Raji (cell line): Measurements from ENCODE around the gene MMP17.

Experiments used
- POLR2A ChIP-seq: IDR thresholded peaks from 2 replicates; pipeline ENCODE4 v1.6.1; 2011; ENCODE audit warnings: low read depth, low read length, control low read depth; ENCODE audit not compliant: insufficient read depth

MMP17 gene

DNA sequence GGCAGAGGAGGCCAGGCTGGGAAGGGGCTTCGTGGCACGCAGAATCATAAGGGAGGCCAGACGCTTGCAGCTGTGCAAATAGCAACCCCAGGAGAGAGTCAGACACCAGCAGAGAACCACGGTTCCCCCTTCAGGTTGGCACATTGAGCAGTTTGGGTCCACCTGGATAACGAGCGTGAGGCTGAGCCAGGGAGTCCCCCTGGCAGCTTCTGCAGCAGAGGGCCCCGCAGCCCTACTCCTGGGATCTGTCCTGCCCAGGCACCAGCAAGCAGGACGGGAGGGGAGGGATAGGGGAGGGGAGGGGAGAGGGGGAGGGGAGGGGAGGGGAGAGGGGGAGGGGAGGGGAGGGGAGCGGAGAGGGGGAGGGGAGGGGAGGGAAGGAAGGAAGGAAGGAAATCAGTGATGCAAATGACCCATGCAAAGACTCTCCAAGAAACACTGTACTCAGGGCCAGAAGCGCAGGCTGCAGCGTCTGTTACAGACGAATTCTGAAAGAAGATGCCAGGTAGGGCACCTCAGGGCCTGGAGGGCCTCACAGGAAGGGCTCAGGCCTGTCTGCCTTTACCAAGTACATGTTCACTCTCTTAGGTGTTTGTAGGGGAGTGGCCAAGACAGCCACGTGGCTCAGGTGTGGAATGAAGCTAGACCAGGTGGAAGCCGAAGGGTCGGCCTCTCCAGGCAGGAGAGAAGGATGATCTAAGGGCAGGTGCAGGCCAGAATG is 32.3 kb upstream of the MMP17 start:
- TF ChIP-seq POLR2A = no peak

DNA sequence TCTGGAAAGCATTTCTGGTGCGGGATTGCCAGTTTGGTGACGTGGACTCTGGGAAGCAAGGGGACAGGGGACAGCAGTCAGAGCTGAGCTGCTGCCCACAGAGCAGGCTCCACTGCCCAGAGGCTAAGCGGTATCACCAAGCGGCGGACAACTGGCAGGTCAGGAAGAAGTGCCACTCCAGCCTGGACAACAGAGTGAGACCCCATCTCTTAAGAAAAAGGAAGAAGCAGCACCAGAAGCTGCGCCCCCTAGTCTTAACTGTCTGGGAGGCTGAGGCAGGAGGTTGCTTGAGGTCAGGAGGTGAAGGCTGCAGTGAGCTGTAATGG is 31.8 kb upstream of the MMP17 start:
- no peak for TF ChIP-seq POLR2A

- no peak for TF ChIP-seq POLR2A
These were observed 31.2 kb upstream of the MMP17 start for GRCh38 chr12:131796754-131797587.

DNA sequence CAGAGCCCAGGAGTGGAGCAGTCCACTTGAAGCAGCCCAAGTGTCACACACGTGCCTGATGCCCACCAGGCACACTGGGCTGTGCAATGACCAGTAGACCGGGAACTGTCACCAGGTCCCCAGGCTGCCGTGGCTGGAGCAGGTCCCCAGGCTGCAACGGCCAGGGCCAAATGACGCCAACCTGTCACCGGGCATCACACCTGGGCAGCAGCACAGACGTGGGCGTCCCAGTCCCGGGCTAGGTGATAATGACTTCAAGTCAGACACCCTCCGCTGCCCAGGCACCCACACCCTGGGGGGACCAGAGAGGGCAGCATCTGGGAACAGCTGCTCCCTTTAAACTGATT is 30.6 kb upstream of the MMP17 start:
- no peak for TF ChIP-seq POLR2A

DNA sequence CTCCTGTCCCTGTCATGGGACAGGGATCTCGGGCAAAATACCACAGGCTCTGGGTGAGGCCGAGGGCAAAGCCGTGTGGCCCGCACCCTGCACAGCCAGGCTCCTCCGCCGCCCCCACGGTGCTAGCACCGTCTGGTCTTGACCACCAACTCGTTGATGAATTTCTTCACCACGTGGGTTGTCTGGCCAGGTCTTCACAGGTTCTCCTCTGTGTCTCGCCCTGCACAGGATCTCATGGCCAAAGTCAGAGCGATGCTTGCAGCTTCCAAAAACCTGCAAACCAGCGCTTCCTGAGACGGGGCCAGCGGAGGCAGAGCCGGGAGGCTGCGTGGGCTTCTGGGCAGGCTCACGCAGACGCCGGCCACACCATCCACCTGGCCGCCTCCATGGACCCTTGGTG is 29.0 kb upstream of the MMP17 start:
- no peak for TF ChIP-seq POLR2A

GRCh38 chr12:131799828-131800593 is 28.2 kb upstream of the MMP17 start:
- no peak for TF ChIP-seq POLR2A

DNA sequence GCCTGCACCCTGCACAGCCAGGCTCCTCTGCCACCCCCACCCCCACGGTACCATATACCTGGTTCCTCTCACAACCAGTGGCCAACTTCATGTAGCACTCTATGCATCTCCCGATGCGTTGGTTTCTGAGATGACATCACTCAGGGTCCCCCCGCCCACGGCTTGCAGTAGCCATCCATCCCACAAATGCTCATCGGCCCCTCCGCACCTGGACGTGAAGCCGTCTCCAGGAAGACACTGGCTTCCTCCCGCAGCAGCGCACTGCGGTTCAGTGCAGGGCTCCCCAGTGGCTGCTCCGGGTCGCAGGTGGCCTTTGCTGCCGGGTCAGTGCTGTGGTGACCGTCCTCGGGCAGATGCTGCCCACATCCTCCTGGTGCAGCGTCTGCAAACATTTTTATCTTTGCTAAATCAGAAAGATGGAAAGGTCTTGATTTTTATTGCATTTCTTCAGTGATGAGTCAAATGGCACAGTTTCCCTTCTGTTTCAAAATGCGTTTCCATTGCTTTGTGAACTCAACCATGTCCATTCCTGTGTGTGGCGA is 27.5 kb upstream of the MMP17 start:
- TF ChIP-seq POLR2A = no peak

- TF ChIP-seq POLR2A = no peak
These were observed 26.8 kb upstream of the MMP17 start for GRCh38 chr12:131801254-131801866.

DNA sequence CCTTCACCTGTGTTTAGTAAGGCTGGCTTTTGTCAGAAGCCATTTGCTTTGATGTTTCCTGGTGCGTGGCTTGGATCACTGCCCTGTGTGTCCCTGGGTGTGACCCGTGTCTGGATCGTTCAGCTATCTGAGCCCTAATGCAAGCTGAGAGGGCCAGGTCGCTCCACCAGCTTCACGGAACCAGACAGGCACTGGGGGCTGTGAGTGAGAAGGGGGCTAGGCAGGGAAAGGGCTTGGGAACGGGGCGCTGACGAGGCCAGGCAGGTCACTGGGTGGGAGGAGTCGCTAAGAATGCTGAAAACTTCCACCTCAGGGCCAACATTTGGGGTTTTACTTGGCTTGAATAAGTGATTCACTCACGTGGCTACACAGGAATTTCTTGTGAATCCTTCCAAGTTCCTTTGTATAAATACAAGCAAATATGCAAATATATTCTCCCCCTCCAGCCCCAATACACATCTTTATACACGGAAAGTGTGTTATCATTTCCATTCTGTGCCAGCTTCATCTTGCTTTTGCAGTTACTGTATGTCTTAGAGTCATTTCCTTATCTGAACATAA is 24.2 kb upstream of the MMP17 start:
- TF ChIP-seq POLR2A = no peak

- TF ChIP-seq POLR2A = no peak
These were observed 22.8 kb upstream of the MMP17 start for GRCh38 chr12:131805421-131805820.

DNA sequence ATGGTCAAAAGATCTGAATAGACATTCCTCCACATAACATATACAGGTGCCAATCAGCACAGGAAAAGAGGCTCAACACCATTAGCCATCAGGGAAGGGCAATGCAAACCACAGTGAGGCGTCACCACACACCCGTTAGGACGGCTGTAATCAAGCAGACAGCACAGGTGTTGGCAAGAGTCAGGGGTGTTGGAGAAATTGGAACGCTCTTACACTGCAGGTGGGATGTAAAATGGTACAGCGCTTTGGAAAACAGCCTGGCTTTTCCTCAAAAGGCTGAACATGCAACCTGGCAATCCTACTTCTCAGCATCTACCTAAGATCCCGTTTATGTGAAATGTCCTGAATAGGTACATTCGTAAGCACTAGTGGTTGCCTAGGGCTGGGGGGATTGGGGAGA is 21.5 kb upstream of the MMP17 start:
- TF ChIP-seq POLR2A = no peak

DNA sequence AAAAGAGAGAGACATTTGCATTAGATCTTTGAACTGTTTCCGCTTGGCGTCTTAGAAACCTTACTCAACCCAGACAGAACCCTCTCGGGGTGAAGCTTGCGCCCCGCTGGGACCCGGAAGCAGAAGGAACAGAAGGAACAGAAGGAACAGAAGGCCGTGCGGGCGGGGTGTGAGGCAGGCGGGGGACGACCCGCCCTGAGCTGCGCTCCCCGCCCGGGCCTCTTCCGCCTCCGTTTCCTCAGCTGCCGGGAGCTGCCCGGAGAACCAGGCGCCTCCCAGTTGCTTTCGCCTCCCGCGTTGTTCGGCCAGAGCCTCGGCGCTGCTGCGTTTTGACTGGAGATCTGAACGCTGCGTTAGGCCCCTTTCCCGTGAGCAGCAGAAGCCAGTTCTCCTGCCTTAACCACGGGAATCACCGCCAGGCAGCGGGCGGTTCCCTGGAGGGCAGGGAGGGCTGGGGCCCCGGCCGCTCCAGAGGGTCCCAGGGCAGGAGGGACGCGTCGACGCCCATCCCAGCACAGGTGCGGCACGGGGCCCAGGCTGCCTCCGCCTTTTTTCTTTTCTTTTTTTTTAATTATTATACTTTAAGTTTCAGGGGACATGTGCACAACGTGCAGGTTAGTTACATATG is 19.3 kb upstream of the MMP17 start:
- no peak for TF ChIP-seq POLR2A

DNA sequence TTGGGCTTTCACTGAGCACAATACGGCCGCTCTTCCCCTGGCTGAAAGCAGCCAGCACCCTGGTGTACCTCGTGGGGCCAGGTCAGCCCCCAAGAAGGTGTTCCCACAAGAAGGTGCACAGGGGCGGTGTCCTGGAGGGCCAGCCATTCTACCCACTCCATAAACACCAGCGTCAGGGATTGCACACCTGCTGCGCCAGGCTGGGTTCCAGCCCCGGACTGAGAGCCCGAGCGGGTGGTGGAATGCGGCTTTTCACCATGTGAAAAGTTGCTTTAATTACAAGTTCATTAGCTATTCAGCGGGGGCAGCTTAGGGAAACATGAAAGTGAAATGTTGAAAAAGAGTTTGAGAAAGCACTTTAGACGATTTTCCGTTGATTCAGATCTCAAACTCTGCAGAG is 17.5 kb upstream of the MMP17 start:
- TF ChIP-seq POLR2A = no peak

- no peak for TF ChIP-seq POLR2A
These were observed 13.1 kb upstream of the MMP17 start for GRCh38 chr12:131815131-131815530.
